HG02938 (cell line): Measurements from ENCODE around the gene IGFBP3.

ENCODE experiments used
- ATAC-seq: cut with Tn5 transposase; IDR thresholded peaks from one replicate; pipeline ENCODE4 v1.9.1; 2021; ENCODE audit warnings: mild to moderate bottlenecking, moderate library complexity; ENCODE audit not compliant: unreplicated experiment

Gene IGFBP3

DNA sequence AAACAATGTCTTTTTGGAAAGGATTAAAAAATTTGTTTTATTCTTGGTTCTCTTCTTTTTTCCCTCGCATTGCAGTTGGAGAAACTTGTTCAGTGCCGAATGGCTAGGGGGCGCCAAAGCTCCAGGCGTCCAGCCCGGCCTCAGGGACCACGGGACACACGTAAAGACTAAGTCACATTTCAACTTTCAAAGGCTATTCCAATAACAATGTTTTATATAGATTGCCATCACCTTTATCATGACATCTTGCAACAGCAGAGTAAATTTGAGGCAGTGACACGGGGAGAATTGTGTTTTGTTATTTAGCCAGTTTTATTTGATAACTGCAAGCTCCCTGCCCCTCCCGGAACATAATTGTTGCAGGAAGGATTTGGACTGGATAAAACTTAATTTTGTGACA lies 2.2 kb upstream of the IGFBP3 start:
- ATAC-seq: peak; percentile 44

DNA sequence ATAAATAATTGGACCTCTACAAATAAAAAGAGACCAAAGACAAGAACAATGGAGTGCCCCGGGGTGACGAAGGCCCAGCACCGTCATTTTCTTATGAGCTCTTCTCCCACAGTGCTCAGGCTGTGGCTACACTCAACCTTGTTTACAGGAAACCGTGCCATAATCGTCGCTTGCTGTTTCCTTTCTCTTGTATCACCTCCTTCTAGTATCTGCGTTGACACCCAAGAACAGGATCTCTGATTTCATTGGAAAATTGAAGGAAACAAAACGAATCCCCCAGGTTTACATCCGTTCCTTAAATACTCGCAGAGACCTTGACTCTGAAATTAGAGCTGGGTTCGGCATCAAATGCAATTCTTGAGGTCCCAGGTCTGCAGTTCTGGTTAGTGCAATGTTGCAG lies 1.7 kb upstream of the IGFBP3 start:
- ATAC-seq: no peak

DNA sequence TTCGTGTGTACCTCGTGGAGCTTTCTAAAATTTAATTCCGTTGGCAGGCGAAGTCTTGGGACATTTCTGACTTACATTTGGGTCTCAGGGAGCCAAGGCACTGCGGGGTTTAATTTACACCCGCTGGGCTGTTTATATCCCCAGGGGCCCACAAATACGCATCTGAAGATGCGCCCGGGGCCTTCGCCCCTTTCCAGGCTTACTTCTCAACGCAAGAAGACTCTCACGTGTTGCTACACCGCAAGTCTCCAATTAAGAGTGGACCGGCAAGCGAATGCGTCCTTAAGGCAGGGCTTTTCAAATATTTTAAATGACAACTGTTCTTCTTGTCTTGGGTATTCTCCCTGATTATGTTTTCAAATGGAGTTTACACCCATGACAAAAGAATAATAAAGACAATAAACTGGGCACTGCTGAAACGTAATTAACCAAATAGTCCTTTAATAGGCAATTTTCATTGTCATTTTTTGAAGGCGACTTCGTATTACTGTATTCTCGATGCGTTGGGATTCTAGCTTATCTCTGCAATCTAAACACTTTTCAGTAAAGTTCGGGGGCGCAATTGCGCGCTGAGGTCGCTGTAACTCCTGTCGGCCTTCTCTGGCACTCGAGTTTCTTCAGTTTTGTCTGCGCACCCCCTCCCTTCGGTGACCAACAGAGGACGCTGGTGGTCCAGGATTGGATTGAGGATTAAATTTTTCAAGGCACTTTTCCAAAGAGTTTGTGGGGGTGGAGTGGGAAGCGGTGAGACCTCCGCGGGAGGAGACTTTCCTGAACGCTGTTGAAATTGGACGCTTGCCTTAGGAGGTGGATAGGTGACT lies 837 bp upstream of the IGFBP3 start:
- ATAC-seq: no peak

DNA sequence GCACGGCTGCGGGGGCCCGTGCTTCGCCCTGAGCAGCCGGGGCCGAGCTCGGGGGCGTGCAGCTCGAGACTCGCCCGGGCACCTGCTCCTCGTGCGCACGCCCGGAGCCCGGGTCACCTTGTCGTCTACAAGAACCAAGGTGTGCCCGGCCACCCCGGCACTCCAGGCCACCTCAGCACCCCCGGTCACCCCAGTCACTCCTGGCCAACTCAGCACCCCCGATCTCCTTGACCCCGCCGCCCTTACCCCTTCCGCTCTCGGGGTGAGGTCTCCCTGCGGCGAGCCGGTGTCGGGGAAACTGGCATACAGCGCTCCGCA lies 268 bp upstream of the IGFBP3 start:
- ATAC-seq: no peak

DNA sequence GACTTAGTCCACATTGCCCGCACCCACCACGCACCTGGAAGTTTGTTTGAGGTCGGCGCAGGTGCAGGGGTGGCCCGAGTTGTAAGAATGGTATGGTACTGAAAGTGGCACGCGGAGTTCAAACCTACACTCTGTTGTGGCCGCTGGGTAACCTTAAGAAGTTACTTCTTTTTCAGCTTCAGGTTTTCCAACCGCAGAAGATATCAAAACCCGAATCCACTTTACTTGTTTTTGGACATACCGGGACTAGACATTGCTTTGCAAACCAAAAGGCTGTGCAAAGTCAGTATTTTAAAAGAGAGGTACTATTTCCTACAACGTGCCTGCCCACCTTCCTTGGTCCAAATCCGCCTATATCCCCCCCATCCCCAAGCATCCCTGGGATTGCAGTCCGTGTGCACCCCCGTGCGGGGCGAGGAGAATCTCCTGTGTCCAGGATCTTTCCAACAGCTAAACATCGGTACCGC lies 1.0 kb downstream of the IGFBP3 start:
- no peak for ATAC-seq

DNA sequence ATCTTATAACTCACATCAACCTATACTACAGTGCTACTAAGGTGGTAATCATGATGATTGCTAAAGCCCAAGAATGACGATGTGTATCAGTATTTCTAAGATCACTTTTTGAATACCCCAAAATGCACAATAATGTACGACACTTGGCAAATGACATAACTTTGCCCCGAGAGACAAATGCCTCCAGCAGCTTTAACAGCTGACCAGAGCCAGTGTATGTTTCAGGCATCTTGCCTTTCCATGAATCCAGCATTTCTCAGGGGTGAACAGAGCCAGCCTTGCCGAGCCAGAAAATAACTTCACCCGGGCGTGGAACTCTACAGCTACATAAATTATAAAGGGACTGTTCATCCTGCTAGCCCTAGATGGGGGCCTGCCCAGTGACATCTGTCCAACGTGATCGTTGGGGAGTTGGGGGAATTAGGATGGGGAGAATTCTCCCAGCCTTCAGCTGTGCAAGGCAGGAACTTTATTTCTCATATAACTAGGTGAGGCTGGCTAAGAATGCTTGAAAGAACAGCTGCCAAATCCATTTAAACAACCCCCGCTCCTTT lies 1.8 kb downstream of the IGFBP3 start:
- ATAC-seq: no peak

DNA sequence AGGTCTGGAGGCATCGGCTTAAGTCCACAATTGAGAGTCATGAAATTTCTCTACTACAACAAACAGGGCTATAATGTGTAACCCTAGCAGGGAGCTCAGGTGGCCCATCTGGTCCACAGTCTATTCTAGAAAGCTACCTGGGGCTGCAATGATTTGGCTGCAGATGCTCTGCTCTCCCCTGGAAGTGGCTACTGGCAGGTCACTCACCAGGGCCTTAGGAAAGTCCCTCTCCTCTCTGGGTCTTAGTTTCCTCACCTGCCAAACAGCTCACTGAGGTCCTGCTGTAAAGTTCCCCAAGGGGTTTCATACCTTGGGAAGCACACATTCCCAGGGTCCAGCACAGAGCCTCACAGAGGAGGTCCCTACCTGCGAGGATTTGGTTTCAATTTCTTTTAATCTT lies 2.5 kb downstream of the IGFBP3 start:
- no peak for ATAC-seq

DNA sequence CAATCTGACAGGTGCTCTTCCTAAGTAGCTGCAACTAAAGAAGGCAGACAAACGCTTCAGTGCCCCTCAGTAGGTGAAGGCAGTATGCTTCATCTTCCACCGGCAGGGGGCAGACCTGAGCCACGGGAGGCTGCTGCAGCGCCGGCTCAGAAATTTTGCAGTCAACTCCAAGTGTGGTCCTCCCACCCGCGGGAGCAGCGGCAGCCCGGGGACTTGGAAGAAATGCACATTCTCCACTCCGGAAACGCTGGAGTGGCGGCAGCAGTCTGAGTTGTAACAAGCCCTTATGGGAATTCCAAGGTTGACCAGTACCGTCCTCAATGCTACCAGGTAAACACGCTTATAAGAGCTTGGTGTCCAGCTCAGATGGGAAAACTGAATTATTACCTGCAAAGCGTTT lies 3.4 kb downstream of the IGFBP3 start:
- ATAC-seq: peak; percentile 56

DNA sequence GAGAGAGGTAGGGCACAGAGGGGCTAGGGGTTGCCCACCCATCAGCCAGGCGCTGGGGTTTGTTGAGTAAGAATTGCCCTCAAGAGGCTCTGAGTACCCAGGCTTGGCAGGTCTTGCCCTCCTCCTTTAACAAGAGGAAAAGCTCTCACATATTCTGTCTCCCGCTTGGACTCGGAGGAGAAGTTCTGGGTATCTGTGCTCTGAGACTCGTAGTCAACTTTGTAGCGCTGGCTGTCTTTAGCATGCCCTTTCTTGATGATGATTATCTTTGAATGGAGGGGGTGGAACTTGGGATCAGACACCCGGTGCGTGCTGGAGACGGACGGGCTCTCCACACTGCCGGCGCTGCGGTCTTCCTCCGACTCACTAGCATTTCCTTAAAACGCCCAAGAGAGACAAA lies 4.0 kb downstream of the IGFBP3 start:
- no peak for ATAC-seq

DNA sequence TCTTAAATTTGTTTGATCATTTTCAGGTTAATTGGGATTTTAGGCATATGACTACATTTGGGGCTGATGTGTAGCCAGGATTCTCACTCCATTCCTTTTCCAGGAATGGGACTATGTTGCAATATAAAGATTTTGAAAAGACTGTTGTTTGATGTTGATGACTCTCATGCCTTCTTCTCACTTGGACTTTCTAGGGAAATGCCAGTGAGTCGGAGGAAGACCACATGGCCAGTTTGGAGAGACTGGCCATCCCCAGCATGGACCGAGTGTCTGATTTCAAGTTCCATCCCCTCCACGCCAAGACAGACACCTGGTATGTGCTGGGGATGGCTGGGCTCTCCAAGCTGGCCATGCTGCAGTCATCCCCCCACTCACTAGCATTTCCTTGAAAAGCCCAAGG lies 5.5 kb downstream of the IGFBP3 start:
- no peak for ATAC-seq

DNA sequence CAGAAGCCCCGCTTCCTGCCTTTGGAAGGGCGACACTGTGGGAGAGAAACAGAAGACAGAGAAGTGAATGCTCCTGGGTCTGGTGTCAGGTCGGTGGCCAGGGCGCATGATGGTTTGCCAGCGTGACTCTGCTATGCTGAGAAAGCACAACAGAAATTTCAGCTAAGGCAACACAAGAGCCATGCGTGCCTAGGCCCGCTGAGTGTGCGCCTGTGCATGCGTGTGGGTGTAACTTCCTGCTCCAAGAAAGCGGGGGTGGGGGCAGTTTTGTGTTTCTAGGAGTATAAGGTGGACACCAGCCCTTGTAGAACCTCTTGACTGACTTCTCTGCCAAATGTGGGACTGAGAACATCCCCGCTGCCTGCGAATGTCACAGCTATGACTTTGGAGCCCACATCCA lies 6.2 kb downstream of the IGFBP3 start:
- ATAC-seq: no peak

DNA sequence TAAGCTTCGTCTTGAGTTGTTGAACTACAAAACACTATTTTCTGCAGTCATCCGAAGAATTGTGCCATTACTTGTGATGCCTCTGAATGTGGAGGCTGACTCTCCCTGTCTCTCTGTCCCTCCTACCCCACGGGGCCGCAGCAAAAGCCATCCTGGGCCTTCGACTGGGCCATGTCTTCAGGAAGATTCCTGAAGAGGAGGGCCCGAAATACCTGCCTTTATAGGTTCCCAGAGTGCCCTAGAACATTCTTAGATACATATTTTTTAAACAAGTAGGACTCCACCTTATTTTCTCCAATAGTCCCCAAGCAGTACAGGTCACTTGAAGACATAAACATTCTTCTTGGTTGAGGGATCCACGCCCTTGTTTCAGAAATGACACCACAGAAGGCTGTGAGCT lies 8.1 kb downstream of the IGFBP3 start:
- ATAC-seq: no peak

DNA sequence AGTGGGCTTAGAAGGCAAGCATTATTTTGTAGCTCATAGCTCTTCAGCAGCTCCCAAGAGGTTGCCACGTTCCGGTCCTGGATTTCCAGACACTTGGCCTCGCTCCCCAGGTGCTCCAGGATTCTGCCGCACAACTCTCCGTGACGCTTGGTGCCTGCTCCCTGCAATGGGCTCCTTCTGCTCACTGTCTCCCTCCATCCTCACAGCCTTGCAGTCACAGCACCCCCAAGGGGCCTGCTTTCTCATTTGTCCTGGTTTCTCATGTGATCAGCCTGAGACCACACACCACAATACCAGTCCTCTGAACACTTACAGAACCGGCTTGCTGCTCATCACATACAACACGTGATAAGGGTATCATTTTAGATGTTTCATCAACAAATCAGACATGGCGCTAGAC lies 9.8 kb downstream of the IGFBP3 start:
- no peak for ATAC-seq

DNA sequence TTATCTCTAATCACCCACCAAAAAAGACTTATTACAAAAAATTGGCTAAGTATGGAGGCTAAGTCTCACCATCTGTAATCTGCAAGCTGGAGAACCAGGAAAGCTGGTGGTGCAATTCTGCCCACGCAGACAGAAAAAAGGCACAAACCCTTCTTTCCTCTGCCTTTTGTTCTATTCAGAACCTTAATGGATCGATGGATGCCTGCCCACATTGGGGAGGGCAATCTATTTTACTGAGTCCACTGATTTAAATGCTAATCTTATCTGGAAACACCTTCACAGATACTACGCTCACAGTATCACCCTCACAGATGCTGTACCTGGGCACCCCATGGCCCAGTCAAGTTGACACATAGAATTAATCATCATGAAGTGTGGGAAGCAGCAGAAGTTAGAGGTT lies 10.2 kb downstream of the IGFBP3 start:
- no peak for ATAC-seq

DNA sequence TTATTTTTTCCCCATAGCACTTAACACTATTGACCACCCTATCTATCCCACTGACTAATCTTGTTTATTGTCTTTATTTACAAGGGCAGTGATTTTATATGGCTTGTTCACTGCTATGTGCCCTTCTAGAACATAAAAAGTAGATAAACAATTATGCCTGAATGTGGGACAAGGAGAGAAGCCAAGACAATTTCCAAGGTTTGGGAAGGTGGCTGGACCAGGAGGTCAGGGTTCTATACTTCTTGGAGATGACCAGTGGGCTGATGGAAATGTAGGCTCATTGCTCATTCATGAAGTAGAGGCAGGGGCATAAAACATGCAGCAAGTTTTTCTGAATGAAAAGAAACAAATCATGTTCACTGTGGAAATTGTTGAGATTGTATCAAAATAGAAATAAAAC lies 11.5 kb downstream of the IGFBP3 start:
- no peak for ATAC-seq

DNA sequence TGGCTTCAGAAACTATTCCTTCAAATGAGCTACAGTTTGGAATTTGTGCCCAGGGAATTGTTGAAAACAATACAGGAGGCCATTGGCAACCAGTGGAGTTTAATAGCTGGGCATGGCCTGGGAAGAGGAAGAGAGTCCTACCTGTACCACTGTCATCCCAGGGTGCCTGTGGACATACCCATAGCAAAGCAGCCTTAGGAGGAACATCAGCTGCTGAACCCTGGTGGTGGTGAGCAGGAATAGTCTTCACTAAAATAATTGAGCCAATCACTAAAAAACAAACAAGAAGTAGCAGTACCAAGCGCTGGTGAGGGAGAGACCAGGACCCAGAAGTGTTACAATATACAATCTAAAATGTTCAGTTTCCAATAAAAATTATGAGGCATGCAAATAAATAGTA lies 18.3 kb downstream of the IGFBP3 start:
- no peak for ATAC-seq

DNA sequence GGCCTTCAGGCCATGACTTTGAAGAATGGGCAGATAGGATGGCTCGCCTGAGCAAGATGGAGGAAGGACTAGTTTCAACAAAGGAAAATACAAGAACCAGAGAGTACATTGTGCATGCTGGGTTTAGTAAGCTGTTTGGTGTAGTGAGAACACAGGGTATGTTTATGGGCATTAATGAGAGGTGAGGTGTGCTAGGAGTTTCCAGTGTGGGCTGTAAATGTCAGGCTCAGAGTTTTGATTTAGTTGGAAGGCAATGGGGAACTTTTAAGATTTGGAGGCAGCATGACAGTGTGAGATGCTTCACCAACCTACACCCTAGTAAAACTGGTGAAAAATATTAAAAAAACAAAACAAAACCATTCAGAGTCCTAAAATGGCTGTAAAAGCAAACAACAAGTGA lies 19.5 kb downstream of the IGFBP3 start:
- ATAC-seq: no peak

DNA sequence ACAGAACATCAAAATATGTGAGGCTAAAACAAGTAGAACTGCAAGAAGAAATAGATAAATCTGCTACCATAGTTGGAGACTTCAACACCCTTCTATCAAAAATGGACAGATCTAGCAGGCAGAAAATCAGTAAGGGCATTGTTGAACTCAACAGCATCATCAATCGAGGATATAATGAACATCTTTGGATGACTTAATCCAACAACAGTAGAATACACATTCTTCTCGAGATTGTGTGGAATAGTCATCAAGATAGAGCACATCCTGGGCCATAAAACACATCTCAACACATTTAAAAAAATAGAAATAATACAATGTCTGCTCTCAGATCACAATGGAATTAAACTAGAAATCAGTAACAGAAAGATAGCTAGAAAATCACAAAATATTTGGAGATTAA lies 22.9 kb downstream of the IGFBP3 start:
- no peak for ATAC-seq

DNA sequence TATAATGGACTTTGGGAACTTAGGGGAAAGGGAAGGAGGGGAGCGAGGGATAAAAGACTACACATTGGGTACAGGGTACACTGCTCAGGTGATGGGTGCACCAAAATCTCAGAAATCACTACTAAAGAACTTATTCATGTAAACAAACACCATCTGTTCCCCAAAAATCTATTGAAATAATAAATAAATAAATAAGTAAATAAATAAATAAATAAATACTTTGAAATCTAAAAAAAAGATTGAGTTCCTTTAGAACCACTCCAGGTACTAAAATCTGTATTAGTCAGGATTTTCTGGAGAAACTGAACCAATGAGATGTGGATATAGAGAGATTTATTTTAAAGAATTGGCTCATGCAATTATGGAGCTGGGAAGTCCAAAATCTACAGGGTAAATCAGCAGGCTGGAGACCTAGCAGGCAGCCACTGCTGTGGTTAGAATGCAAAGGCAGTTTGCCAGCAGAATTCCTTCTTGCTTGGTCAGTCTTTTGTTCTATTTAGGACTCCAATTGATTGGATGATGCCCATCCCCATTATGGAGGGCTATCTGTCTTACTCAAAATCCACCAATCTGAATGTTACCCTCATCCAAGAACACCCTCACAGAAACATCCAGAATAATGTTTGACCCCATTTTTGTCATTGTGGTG lies 23.9 kb downstream of the IGFBP3 start:
- ATAC-seq: no peak

DNA sequence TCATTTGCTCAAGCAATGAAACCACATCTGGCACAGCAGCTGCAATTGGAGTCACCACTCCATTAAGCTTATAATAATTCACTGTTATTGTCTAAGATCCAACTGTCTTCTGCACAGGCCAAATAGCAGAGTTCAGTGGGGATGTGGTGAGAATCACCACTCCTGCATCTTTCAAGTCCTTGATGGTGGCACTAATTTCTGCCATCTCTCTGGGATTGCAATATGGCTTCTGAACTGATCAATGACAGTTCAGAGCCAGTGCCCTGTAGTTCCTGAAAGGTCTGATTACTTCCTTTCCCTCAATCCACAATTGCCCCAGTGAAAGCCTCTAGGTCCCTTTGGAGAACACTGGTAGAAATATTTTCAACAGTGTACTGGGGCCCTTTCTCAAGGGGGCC lies 26.4 kb downstream of the IGFBP3 start:
- ATAC-seq: no peak

DNA sequence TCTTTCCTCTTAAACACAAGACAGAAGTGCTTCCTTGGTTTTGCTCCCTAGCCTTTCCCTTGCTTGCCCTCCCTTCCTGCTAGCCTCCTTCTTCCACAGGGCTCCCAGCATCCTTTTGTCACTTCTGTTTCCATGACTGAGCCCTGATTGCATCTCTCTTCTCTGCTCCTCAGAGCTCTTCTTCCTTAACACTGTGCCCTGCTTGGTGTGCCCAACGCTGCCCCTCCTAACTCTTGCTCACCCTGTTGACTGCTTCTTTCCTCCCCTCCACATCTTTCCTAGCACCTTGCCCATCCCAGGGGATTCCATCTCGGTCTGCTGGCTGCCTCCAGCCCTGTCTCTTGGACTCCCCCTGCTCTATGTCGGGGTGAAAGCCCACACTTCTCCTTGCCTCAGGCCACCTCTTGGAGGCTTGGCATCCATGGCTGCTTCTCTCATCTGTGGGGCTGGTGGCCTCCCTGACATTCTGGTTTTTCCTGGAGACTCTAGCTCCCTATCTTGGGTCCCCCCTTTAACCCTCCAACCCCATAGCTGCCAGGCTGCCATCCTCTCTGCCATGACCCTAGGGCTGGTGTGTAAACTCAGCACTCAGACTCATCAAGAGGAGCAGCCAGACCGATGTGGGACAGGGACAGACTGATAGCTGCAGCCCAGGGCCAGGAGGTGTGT lies 26.9 kb downstream of the IGFBP3 start:
- no peak for ATAC-seq
